Measurements from ENCODE around the gene ZNF345. TPM values are rescaled to one million over a fixed set of nuclear protein-coding genes. Genes with fewer than 3 reads are reported as not detected.

The ZNF345 gene
- total RNA-seq (2014; rRNA removed; shearing (Covaris generic)) = 0.96 and 3.0 TPM in 2 replicates

GRCh38 chr19:36850559-36851442, at the start of gene ZNF345:
Gene ZNF345, plus strand, starts transcription at chr19:36850876. Its CDS starts 25,955 bp downstream, at chr19:36876831.
- DNase-seq (ENCODE audit: low read depth) = peak; percentile 96

- DNase-seq (ENCODE audit: low read depth) = no peak
Observed at GRCh38 chr19:36805364-36805763, 45.3 kb upstream of the ZNF345 start.

GRCh38 chr19:36807029-36807428, 43.6 kb upstream of the ZNF345 start:
- DNase-seq (ENCODE audit: low read depth) = no peak

- DNase-seq (ENCODE audit: low read depth) = peak; percentile 5
Observed at GRCh38 chr19:36819130-36819630, 31.5 kb upstream of the ZNF345 start.

- DNase-seq (ENCODE audit: low read depth) = no peak
Observed at GRCh38 chr19:36821758-36822157, 28.9 kb upstream of the ZNF345 start.

- no peak for DNase-seq (ENCODE audit: low read depth)
Observed at GRCh38 chr19:36833430-36833829, 17.2 kb upstream of the ZNF345 start.

GRCh38 chr19:36837176-36837905, 13.3 kb upstream of the ZNF345 start:
- peak; percentile 2 for DNase-seq (ENCODE audit: low read depth)

GRCh38 chr19:36837906-36838783, 12.5 kb upstream of the ZNF345 start, which contains the start of gene ZNF790:
Gene ZNF790, minus strand, starts transcription at chr19:36838387. Its CDS starts 12,768 bp downstream, at chr19:36825619.
- DNase-seq (ENCODE audit: low read depth) = peak; percentile 93

- DNase-seq (ENCODE audit: low read depth) = no peak
Observed at GRCh38 chr19:36838784-36839324, 11.8 kb upstream of the ZNF345 start.

- DNase-seq (ENCODE audit: low read depth) = no peak
Observed at GRCh38 chr19:36847968-36848367, 2.7 kb upstream of the ZNF345 start.

GRCh38 chr19:36849701-36850558, 746 bp upstream of the ZNF345 start:
- peak; percentile 92 for DNase-seq (ENCODE audit: low read depth)

GRCh38 chr19:36851898-36852297, 1.2 kb downstream of the ZNF345 start:
- DNase-seq (ENCODE audit: low read depth) = no peak

- no peak for DNase-seq (ENCODE audit: low read depth)
Observed at GRCh38 chr19:36876993-36877938, 26.6 kb downstream of the ZNF345 start.

- no peak for DNase-seq (ENCODE audit: low read depth)
Observed at GRCh38 chr19:36891768-36892357, 41.2 kb downstream of the ZNF345 start.

- no peak for DNase-seq (ENCODE audit: low read depth)
Observed at GRCh38 chr19:36894849-36895383, 44.2 kb downstream of the ZNF345 start.

GRCh38 chr19:36898422-36898821, 47.7 kb downstream of the ZNF345 start:
- no peak for DNase-seq (ENCODE audit: low read depth)

GRCh38 chr19:36915992-36916830, 65.5 kb downstream of the ZNF345 start, which contains the start of the genes ZNF568 and ZNF829:
Gene ZNF568, plus strand, starts transcription at chr19:36916332. Its CDS starts 6,439 bp downstream, at chr19:36922771.
Gene ZNF829, minus strand, starts transcription at chr19:36916291. Its CDS starts 1,124 bp downstream, at chr19:36915167.
- peak; percentile 87 for DNase-seq (ENCODE audit: low read depth)
